ENCODE results near the gene CRNN.

Gene CRNN

GRCh38 chr1:152413909-152414308 lies at the start of gene CRNN:
Gene CRNN (minus strand): TSS chr1:152414263. CDS start chr1:152412233, 2,030 bp downstream.
- no CpG with 5 or more reads among the region's 3 CpGs for WGBS (ENCODE audit: insufficient coverage, insufficient read length)
- Histone ChIP-seq H3K4me3 (ENCODE audit: low read length) (no peak within 1 kb of the TSS), H3K4me1 (ENCODE audit: control insufficient read depth, insufficient read depth, low read length) (no peaks in the 10 kb centered on the region), H3K9me3 (ENCODE audit: control insufficient read depth, insufficient read depth, low read length) (peaks cover 25% of the 10 kb centered on the region), H3K27ac (ENCODE audit: low read length) (no peak within 1 kb of the TSS), H3K36me3 (ENCODE audit: control insufficient read depth, insufficient read depth, low read length) (no peaks in the 10 kb centered on the region), H3K27me3 (ENCODE audit: control insufficient read depth, insufficient read depth, low read length) (no peaks in the 10 kb centered on the region)
- DNase-seq (ENCODE audit: low read depth, low spot score) = no peak

DNA sequence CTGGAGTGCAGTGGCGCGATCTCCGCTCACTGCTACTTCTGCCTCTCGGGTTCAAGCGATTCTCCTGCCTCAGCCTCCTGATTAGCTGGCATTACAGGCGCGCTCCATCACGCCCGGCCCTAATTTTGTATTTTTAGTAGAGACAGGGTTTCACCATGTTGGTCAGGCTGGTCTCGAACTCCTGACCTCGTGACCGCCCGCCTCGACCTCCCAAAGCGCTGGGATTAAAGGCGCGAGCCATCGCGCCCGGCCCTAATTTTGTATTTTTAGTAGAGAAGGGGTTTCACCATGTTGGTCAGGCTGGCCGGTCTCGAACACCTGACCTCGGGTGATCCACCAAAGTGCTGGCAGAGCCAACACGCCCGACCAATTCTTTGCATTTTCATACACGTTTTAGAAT lies 48.6 kb upstream of the CRNN start:
- Histone ChIP-seq H3K4me1 (ENCODE audit: control insufficient read depth, insufficient read depth, low read length) (no peaks in the 10 kb centered on the region), H3K27me3 (ENCODE audit: control insufficient read depth, insufficient read depth, low read length) (no peaks in the 10 kb centered on the region), H3K27ac (ENCODE audit: low read length) (no peak overlapping the region), H3K4me3 (ENCODE audit: low read length) (no peak overlapping the region), H3K36me3 (ENCODE audit: control insufficient read depth, insufficient read depth, low read length) (no peaks in the 10 kb centered on the region), H3K9me3 (ENCODE audit: control insufficient read depth, insufficient read depth, low read length) (no peaks in the 10 kb centered on the region)
- no CpG with 5 or more reads among the region's 26 CpGs for WGBS (ENCODE audit: insufficient coverage, insufficient read length)
- no peak for DNase-seq (ENCODE audit: low read depth, low spot score)

DNA sequence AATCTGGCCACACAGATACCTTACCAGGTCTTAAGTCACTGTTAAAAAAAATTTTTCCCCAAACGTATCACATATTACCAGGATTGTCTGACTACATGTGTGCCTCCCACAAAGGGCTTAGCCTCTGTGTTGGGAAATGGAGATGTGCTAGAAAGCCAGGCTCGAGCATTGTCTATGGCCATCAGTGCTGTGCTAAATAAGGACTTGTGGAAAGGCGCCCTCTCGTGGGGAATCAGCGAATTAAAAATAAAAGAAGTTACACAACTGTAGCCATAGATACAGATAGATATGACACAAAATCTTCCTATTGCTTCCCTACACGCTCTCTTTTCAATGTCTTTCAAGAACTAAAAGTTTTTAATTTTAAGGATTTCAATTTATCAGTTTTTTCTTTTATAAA lies 47.5 kb upstream of the CRNN start:
- Histone ChIP-seq H3K27ac (ENCODE audit: low read length) (no peak overlapping the region), H3K36me3 (ENCODE audit: control insufficient read depth, insufficient read depth, low read length) (no peaks in the 10 kb centered on the region), H3K4me3 (ENCODE audit: low read length) (no peak overlapping the region), H3K4me1 (ENCODE audit: control insufficient read depth, insufficient read depth, low read length) (no peaks in the 10 kb centered on the region), H3K27me3 (ENCODE audit: control insufficient read depth, insufficient read depth, low read length) (no peaks in the 10 kb centered on the region), H3K9me3 (ENCODE audit: control insufficient read depth, insufficient read depth, low read length) (no peaks in the 10 kb centered on the region; the same call in 1 of the 2 replicates)
- no CpG with 5 or more reads among the region's 6 CpGs for WGBS (ENCODE audit: insufficient coverage, insufficient read length)
- DNase-seq (ENCODE audit: low read depth, low spot score) = no peak

- WGBS (ENCODE audit: insufficient coverage, insufficient read length) = no CpG with 5 or more reads among the region's 3 CpGs
- no peak overlapping the region for H3K27ac ChIP-seq (ENCODE audit: low read length)
- no peaks in the 10 kb centered on the region for H3K4me1 ChIP-seq (ENCODE audit: control insufficient read depth, insufficient read depth, low read length)
- no peaks in the 10 kb centered on the region for H3K36me3 ChIP-seq (ENCODE audit: control insufficient read depth, insufficient read depth, low read length)
- no peaks in the 10 kb centered on the region for H3K27me3 ChIP-seq (ENCODE audit: control insufficient read depth, insufficient read depth, low read length)
- H3K9me3 ChIP-seq (ENCODE audit: control insufficient read depth, insufficient read depth, low read length) = no peaks in the 10 kb centered on the region; the same call in 1 of the 2 replicates
- DNase-seq (ENCODE audit: low read depth, low spot score) = no peak
- H3K4me3 ChIP-seq (ENCODE audit: low read length) = no peak overlapping the region
Observed at GRCh38 chr1:152460529-152460899, 46.5 kb upstream of the CRNN start.

- no CpG with 5 or more reads among the region's 8 CpGs for WGBS (ENCODE audit: insufficient coverage, insufficient read length)
- Histone ChIP-seq H3K4me1 (ENCODE audit: control insufficient read depth, insufficient read depth, low read length) (no peaks in the 10 kb centered on the region), H3K9me3 (ENCODE audit: control insufficient read depth, insufficient read depth, low read length) (no peaks in the 10 kb centered on the region; the same call in 1 of the 2 replicates), H3K27ac (ENCODE audit: low read length) (no peak overlapping the region), H3K27me3 (ENCODE audit: control insufficient read depth, insufficient read depth, low read length) (no peaks in the 10 kb centered on the region), H3K4me3 (ENCODE audit: low read length) (no peak overlapping the region), H3K36me3 (ENCODE audit: control insufficient read depth, insufficient read depth, low read length) (no peaks in the 10 kb centered on the region)
- DNase-seq (ENCODE audit: low read depth, low spot score) = peak; percentile 29
Observed at GRCh38 chr1:152459596-152460528, 45.8 kb upstream of the CRNN start.

DNA sequence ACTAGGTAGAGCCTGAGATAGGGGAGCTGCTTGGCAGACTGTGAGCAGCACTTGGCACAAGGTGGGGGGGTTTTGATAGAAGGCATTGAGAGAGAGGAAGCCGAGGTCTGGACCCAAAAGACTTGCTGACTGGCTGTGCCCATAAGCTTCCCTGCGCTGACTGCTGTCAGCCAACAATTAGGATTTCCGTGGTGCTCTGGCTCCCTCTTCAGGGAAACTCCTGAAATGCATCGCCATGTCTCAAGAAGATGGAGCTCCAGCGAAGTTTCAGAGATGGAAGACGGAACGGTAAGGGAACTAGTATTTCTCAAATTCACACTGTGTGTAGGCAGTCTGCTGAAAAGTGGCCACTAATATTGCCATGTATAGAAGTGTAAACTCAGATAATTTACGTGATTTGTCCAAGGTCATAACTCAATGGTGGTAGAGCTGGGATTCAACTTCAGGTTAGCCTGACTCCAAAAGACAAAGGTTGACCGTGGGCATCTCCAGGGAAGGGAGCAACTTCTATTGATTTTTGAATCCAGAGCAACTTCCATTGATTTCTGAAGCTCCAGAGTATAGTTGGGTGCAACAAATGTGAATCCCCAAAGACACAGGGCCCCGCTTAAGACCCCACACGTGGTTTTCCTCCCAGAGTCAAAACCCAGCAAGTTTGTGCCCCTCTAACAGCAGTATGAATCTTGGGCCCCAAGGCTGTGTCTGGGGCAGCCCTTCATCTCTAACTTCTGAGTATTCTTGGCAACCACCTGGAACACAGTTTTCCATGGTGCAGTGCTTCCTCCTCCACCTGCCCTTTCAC lies 44.5 kb upstream of the CRNN start:
- H3K27ac ChIP-seq (ENCODE audit: low read length) = no peak overlapping the region
- no peak overlapping the region for H3K4me3 ChIP-seq (ENCODE audit: low read length)
- no peaks in the 10 kb centered on the region for H3K4me1 ChIP-seq (ENCODE audit: control insufficient read depth, insufficient read depth, low read length)
- H3K36me3 ChIP-seq (ENCODE audit: control insufficient read depth, insufficient read depth, low read length) = no peaks in the 10 kb centered on the region
- no peaks in the 10 kb centered on the region for H3K27me3 ChIP-seq (ENCODE audit: control insufficient read depth, insufficient read depth, low read length)
- WGBS (ENCODE audit: insufficient coverage, insufficient read length) = no CpG with 5 or more reads among the region's 11 CpGs
- DNase-seq (ENCODE audit: low read depth, low spot score) = peak; percentile 18
- no peaks in the 10 kb centered on the region; the same call in 1 of the 2 replicates for H3K9me3 ChIP-seq (ENCODE audit: control insufficient read depth, insufficient read depth, low read length)

DNA sequence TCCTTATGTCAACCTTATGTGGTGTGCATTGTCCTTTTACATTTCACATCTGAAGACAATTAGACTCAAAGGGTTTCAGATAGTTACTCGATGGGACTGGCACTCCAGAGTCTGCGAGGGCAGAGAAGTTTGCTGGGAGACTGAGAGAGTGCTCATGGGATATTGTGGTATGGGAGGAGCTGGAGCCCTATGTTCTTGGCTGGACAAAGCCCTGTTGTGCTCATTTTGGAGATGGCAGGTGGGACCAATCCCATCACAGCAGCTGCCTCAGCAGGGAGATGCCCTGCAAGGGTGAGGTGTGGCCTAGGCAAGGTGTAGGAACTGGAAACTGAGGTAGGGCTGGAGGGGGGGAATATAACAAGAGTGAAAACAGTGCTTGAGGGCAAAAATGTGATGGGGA lies 43.5 kb upstream of the CRNN start:
- H3K27ac ChIP-seq (ENCODE audit: low read length) = no peak overlapping the region
- no peaks in the 10 kb centered on the region for H3K36me3 ChIP-seq (ENCODE audit: control insufficient read depth, insufficient read depth, low read length)
- no peak for DNase-seq (ENCODE audit: low read depth, low spot score)
- no CpG with 5 or more reads among the region's 2 CpGs for WGBS (ENCODE audit: insufficient coverage, insufficient read length)
- H3K4me3 ChIP-seq (ENCODE audit: low read length) = no peak overlapping the region
- no peaks in the 10 kb centered on the region for H3K4me1 ChIP-seq (ENCODE audit: control insufficient read depth, insufficient read depth, low read length)
- no peaks in the 10 kb centered on the region for H3K27me3 ChIP-seq (ENCODE audit: control insufficient read depth, insufficient read depth, low read length)
- no peaks in the 10 kb centered on the region; the same call in 1 of the 2 replicates for H3K9me3 ChIP-seq (ENCODE audit: control insufficient read depth, insufficient read depth, low read length)

DNA sequence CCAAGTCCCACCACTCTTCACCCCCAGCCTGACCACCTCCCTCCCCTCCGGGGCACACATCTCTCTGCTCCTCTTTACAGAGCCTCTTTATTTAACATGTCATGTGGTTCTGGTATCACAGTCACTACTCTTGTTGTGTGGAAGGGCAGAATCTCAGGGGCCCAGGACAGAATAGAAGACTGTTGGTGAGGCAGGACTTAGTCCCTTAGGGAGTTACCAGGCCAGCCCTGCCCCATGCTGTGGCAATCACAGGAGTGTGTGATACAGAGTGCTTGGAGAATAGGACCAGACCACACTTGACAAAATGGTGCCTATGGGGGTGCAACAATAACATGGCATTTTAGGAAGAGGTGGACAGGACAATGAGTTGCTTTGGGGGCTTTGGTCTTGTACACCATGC lies 43.0 kb upstream of the CRNN start:
- Histone ChIP-seq H3K9me3 (ENCODE audit: control insufficient read depth, insufficient read depth, low read length) (no peaks in the 10 kb centered on the region; the same call in 1 of the 2 replicates), H3K4me3 (ENCODE audit: low read length) (no peak overlapping the region), H3K36me3 (ENCODE audit: control insufficient read depth, insufficient read depth, low read length) (no peaks in the 10 kb centered on the region), H3K4me1 (ENCODE audit: control insufficient read depth, insufficient read depth, low read length) (no peaks in the 10 kb centered on the region), H3K27ac (ENCODE audit: low read length) (no peak overlapping the region), H3K27me3 (ENCODE audit: control insufficient read depth, insufficient read depth, low read length) (no peaks in the 10 kb centered on the region)
- DNase-seq (ENCODE audit: low read depth, low spot score) = no peak
- WGBS (ENCODE audit: insufficient coverage, insufficient read length) = no CpG with 5 or more reads among the region's 1 CpG

DNA sequence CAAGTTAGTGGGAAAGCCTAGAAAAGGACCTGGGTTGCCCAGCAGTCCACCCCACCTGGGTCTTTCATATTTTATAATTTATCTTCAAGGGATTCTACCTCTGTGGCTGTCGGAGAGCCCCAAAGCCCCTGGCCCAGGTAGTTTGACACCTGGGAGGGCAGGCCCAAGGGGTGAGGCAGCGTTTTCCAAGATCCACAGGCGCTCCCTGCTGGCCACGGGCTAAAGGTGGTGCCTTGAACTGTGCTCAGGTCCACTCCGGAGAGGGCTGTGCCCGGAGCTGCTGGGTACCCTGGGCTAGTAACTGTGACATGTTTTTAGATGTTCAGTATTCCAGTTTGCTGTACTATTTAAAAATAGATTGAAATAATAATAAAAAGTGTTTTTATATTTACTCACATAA lies 37.2 kb upstream of the CRNN start:
- H3K36me3 ChIP-seq (ENCODE audit: control insufficient read depth, insufficient read depth, low read length) = no peaks in the 10 kb centered on the region
- H3K4me3 ChIP-seq (ENCODE audit: low read length) = no peak overlapping the region
- no peak overlapping the region for H3K27ac ChIP-seq (ENCODE audit: low read length)
- WGBS (ENCODE audit: insufficient coverage, insufficient read length) = no CpG with 5 or more reads among the region's 6 CpGs
- no peaks in the 10 kb centered on the region for H3K27me3 ChIP-seq (ENCODE audit: control insufficient read depth, insufficient read depth, low read length)
- H3K9me3 ChIP-seq (ENCODE audit: control insufficient read depth, insufficient read depth, low read length) = peaks cover 6% of the 10 kb centered on the region
- H3K4me1 ChIP-seq (ENCODE audit: control insufficient read depth, insufficient read depth, low read length) = no peaks in the 10 kb centered on the region
- DNase-seq (ENCODE audit: low read depth, low spot score) = no peak

DNA sequence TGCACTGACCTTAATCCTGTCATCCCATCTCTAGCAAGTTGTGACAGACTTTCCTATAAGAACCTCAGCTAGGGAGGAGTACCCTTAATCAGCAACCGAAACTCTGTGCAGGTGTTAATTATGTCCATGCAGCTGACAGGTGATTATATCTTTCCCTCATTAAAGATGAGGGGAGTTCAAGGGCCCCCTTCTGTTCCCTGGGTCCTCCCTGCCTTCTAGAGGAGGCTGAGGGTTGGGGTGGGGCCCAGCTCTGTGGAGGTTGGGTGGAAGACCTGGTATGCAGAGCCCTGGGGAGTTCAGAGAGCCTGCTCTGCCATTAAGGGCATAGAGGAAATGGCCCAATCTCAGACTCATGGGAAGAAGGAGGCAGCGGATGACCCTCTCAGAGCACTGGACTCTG lies 35.6 kb upstream of the CRNN start:
- no peaks in the 10 kb centered on the region for H3K27me3 ChIP-seq (ENCODE audit: control insufficient read depth, insufficient read depth, low read length)

More for the DNA sequence above, 35.6 kb upstream of the CRNN start:
- Histone ChIP-seq H3K27ac (ENCODE audit: low read length) (no peak overlapping the region), H3K36me3 (ENCODE audit: control insufficient read depth, insufficient read depth, low read length) (no peaks in the 10 kb centered on the region), H3K4me1 (ENCODE audit: control insufficient read depth, insufficient read depth, low read length) (no peaks in the 10 kb centered on the region), H3K4me3 (ENCODE audit: low read length) (no peak overlapping the region), H3K9me3 (ENCODE audit: control insufficient read depth, insufficient read depth, low read length) (peaks cover 6% of the 10 kb centered on the region)
- no peak for DNase-seq (ENCODE audit: low read depth, low spot score)
- WGBS (ENCODE audit: insufficient coverage, insufficient read length) = no CpG with 5 or more reads among the region's 2 CpGs

All from iPS DF 6.9 (cell line).